Stimulated activated CD4-positive, alpha-beta T cell treated with anti-CD3 and anti-CD28 coated beads, TNF-alpha, amount 100 ng/mL, for 24 hours (primary cell): ENCODE data around the gene SLC31A1.
A peak's percentile ranks its signal among the peaks of the same experiment; 100 is the strongest.

Source experiments
- DNase-seq, 3 experiments: peaks; one replicate each; pipeline ENCODE4 v3.0.0-alpha.2; 2020; ENCODE audit warnings: low read depth in 3 of 3

SLC31A1 gene

DNA sequence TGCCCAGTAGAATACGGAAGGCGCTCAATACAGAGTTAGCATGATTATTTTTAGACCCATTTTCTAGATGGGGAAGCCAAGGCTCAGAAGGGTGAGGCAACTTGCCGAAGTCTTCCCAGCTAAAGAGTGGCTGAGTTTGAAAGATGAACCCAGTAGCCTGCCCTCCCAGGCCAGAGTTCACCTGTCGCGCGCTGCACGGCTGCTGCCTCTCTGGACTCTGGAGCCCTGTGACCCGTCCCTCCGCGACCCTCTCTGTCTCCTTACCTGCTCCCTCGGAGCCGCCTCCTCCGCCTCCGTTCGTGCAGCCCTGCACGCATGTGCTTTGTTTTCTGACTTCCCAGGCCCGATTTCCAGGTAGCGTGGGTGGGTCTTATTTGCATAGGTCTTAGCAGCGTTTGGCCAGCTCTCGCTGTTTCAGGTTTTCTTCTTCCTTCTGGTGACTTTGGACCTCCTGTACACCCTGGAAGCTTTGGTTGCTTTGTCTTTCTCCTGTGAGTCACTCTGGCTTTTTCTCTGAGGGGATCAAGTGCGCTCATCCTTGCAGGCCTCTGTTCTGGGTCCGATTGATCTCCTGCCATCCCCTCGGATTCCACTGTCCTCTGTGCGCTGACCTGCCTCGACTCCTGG is 81.6 kb downstream of the SLC31A1 start, which contains the start of gene RNF183:
Gene RNF183 (minus strand): TSS at position 585 of the 627 bp plus-strand sequence. CDS start 5,192 bp downstream, outside the sequence.
- no peak for DNase-seq

DNA sequence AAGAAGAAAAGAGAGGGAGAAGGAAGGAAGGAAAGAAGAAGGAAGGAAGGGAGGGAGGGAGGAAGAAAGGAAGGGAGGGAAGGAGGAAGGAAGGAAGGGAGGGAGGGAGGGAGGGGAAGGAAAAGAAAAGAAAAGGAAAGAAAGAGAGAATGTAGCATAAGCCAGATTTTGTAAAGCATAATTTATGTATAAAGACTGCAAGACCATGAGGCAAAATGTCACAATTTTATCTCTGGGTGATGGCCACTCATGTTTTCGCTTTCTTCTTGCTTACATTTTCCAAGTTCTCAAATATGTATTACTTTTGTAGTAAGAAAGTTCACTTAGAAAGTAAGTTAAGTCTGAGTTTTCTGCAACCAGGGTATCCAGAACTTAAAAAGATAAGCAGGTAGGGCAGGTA is 85.2 kb downstream of the SLC31A1 start:
- no peak for DNase-seq

DNA sequence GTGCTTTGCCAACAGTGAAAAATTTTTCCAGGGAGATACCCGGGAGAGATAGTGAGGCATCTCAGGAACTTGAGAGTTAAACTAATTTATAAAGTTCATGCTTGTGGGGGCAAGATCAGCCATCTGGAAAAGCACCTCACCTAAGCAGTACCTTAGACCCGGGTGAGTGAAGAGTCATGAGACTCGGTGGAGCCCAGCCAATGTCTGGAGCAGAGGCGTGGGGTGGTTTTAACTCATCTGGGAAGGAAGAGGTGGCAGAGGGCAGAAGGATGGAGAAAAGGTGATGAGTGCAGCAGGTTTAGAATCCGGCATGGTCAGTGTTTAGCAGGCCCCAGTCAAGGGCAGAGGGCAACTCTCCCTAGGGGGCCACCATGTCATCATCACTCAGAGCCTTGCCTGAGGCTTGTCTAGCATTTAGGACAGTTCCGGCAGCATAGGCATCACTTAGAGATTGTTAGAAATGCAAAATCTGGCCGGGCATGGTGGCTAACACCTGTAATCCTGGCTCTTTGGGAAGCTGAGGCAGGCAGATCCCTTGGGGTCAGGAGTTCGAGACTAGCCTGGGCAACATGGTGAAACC is 86.1 kb downstream of the SLC31A1 start:
- DNase-seq = no peak

DNA sequence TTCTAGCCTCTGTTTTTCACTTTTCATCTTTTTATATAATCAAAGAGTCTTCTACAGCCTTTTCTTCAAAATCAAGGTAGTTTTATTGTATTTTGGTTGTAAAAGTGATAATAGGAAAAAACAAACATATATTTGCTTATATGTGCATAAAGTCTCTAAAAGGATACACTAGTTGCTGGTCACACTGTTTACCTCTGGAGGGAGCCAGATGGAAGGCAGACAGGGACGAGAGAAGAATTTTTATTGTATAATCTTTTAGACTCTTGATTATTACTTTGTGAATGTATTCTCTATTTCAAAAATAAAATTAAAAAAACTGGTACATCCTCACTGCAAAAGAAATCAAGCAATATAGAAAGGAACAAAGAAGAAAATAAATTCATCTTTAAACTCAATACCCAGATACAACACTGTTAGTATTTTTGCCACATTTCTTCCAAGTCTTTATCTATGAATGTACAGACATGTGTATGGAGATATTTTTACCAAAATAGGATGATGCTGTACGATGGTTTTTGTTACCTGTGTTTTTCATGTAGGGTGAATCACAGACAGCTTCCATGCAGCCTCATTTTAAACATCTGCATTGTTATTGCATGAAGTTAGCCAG is 88.0 kb downstream of the SLC31A1 start:
- peak in 1 of 3 experiments; percentile 10 for DNase-seq

DNA sequence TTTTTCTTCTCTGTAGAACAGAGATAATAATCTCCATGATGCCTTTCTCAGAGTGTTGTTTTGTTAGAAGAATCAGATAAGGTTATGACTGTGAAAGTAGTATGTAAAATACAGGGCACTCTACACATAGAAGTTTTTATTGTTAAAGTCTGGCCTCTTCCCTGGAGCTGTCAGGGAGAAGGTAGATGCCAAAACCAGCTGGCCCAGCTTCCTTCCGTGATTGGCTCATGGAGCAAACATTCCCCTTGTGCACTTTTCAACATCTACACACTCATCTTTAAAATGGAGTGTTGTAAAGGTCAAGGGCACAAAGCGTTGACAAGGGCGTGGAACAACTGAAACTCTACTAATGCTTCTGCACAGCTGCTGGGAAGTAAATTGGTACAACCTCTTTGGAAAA is 89.2 kb downstream of the SLC31A1 start:
- DNase-seq = no peak

DNA sequence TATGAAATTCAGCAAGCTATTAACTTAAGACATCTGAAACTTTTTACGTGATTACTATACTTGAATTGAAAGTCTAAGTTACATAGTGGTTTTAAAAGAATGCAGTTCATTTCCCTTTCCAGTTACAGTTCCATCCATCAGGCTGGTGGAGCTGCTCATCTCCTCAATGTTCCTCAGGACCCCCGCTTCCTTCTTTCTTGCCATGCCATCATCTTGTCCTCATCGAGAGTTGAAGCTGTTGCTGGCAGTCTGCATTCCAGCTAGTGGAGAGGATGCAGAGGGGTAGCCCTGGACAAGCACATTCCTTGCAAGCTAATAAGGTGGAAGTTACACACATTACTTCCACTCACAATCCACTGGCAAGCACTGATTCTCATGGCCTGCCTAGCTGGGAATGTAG is 90.6 kb downstream of the SLC31A1 start:
- no peak for DNase-seq

DNA sequence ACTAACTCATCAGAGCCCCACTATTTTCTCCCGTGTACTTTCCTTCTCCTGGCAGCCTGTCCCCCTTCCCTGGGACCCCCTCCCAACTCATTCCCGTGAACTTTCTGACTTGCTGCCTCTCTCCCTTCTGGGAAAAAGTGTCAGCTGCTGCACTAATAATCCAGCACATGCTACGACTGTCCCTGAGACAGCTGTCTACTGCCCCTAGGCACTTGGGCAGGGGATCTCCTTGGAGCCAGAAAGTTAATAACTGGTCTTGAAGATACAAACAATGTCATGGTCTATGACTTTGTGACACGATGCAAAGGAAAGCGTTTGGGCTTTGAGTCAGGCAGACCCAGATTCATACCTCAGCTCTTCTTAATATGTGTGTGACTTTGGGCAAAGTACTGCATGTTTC is 91.9 kb downstream of the SLC31A1 start:
- DNase-seq = no peak
